IMR-90 (cell line): ENCODE data around the gene NTF3. TPM values are rescaled to one million over a fixed set of nuclear protein-coding genes. Genes with fewer than 3 reads are reported as not detected.

Experiments
- ATAC-seq: fragments of 200-7000 bp; cut with Tn5 transposase; 2 replicates; pipeline ENCODE4 v1.9.1; 2020; ENCODE audit warnings: low read depth, mild to moderate bottlenecking, moderate library complexity
- BruUV-seq: library from RNA; stranded (reverse); fragments of 400-500 nt; replicated peaks from 2 replicates; lab custom pipeline; 2021; lab: Mats Ljungman, UMichigan
- CTCF ChIA-PET: fragments of 300-600 bp; formaldehyde crosslinking; extraction: SDS; loops from one replicate; lab custom pipeline; 2021; ENCODE audit warnings: antibody characterized with exemption; lab: Yijun Ruan, JAX
- POLR2A ChIA-PET: fragments of 300-600 bp; sonication (Branson Sonifier 250); formaldehyde crosslinking; loops from one replicate; lab custom pipeline; 2022; ENCODE audit warnings: antibody characterized with exemption; ENCODE audit not compliant: unreplicated experiment; lab: Charles Lee
- DNase-seq: peaks from one replicate; pipeline ENCODE4 v3.0.0; 2013
- H2AFZ ChIP-seq: replicated peaks from 2 replicates; pipeline ENCODE3; 2013; ENCODE audit warnings: low read length, mild to moderate bottlenecking; ENCODE audit not compliant: poor library complexity
- H2AK5ac ChIP-seq: 2 replicates; pipeline ENCODE4 v1.6.1; 2013; ENCODE audit warnings: low read depth, low read length, inconsistent platforms
- H2AK9ac ChIP-seq: replicated peaks from 2 replicates; pipeline ENCODE3; 2013; ENCODE audit warnings: mild to moderate bottlenecking, low read depth, low read length, moderate library complexity; ENCODE audit not compliant: poor library complexity
- H2BK120ac ChIP-seq: 2 replicates; pipeline ENCODE4 v1.6.1; 2013; ENCODE audit warnings: low read depth, low read length, inconsistent platforms
- H2BK15ac ChIP-seq: 3 replicates; pipeline ENCODE4 v1.6.1; 2013; ENCODE audit warnings: low read depth, low read length, inconsistent platforms
- H2BK20ac ChIP-seq: 2 replicates; pipeline ENCODE4 v1.6.1; 2013; ENCODE audit warnings: low read depth, mild to moderate bottlenecking, inconsistent platforms, low read length, moderate library complexity
- H2BK5ac ChIP-seq: 2 replicates; pipeline ENCODE4 v1.6.1; 2013; ENCODE audit warnings: mild to moderate bottlenecking, low read depth, low read length, inconsistent platforms; ENCODE audit not compliant: poor library complexity, severe bottlenecking
- H3K14ac ChIP-seq: replicated peaks from 2 replicates; pipeline ENCODE4 v1.6.1; 2013; ENCODE audit warnings: low read depth, low read length, inconsistent platforms
- H3K18ac ChIP-seq: 2 replicates; pipeline ENCODE4 v1.6.1; 2013; ENCODE audit warnings: low read depth, low read length, control low read depth
- H3K23ac ChIP-seq: 2 replicates; pipeline ENCODE4 v1.6.1; 2013; ENCODE audit warnings: low read depth, low read length, inconsistent platforms
- H3K27ac ChIP-seq: 2 replicates; pipeline ENCODE4 v1.5.1; 2013; ENCODE audit warnings: mild to moderate bottlenecking, control low read depth, low read length; ENCODE audit not compliant: insufficient read depth
- H3K27me3 ChIP-seq: 2 replicates; pipeline ENCODE4 v1.6.1; 2013; ENCODE audit warnings: low read length; ENCODE audit not compliant: control insufficient read depth, insufficient read depth
- H3K36me3 ChIP-seq: 2 replicates; pipeline ENCODE4 v1.6.1; 2013; ENCODE audit warnings: low read length, mixed read lengths; ENCODE audit not compliant: control insufficient read depth, insufficient read depth
- H3K4ac ChIP-seq: 2 replicates; pipeline ENCODE4 v1.6.1; 2013; ENCODE audit warnings: low read depth, low read length, inconsistent platforms
- H3K4me1 ChIP-seq: 2 replicates; pipeline ENCODE4 v1.6.1; 2013; ENCODE audit warnings: low read length, mixed read lengths; ENCODE audit not compliant: control insufficient read depth, insufficient read depth
- H3K4me2 ChIP-seq: 2 replicates; pipeline ENCODE4 v1.6.1; 2013; ENCODE audit warnings: low read depth, mild to moderate bottlenecking, control low read depth, low read length, moderate library complexity
- H3K4me3 ChIP-seq: 2 replicates; pipeline ENCODE4 v1.5.1; 2013; ENCODE audit warnings: low read depth, mild to moderate bottlenecking, control low read depth, low read length, moderate library complexity; ENCODE audit not compliant: insufficient read depth
- H3K56ac ChIP-seq: 2 replicates; pipeline ENCODE4 v1.6.1; 2013; ENCODE audit warnings: low read length, inconsistent platforms; ENCODE audit not compliant: insufficient read depth; ENCODE audit errors: extremely low read depth
- H3K79me1 ChIP-seq, 2 experiments: 2 replicates each; pipeline ENCODE4 v1.6.1; 2013; ENCODE audit warnings: low read length in 2 of 2, inconsistent platforms in 1 of 2, low read depth in 1 of 2
- H3K9ac ChIP-seq: 2 replicates; pipeline ENCODE4 v1.6.1; 2013; ENCODE audit warnings: low read depth, low read length, control low read depth
- H3K9me1 ChIP-seq: 2 replicates; pipeline ENCODE4 v1.6.1; 2013; ENCODE audit warnings: low read length, inconsistent platforms; ENCODE audit not compliant: insufficient read depth
- H3K9me3 ChIP-seq: 2 replicates; pipeline ENCODE4 v1.6.1; 2013; ENCODE audit warnings: low read length; ENCODE audit not compliant: control insufficient read depth, insufficient read depth
- H4K20me1 ChIP-seq: 2 replicates; pipeline ENCODE4 v1.6.1; 2013; ENCODE audit warnings: low read length, inconsistent platforms; ENCODE audit not compliant: insufficient read depth
- H4K5ac ChIP-seq: 2 replicates; pipeline ENCODE4 v1.6.1; 2013; ENCODE audit warnings: mild to moderate bottlenecking, low read depth, low read length, control low read depth
- H4K8ac ChIP-seq, 2 experiments: 2 replicates each; pipeline ENCODE4 v1.6.1; 2013; ENCODE audit warnings: low read depth in 2 of 2, low read length in 2 of 2, control low read depth in 1 of 2, inconsistent platforms in 1 of 2
- H4K91ac ChIP-seq: 2 replicates; pipeline ENCODE4 v1.6.1; 2013; ENCODE audit warnings: low read depth, low read length, inconsistent platforms; ENCODE audit not compliant: insufficient read depth
- BHLHE40 ChIP-seq: fragments of 150-350 bp; IDR thresholded peaks from 2 replicates; pipeline ENCODE4 v1.6.1; 2016; ENCODE audit warnings: mild to moderate bottlenecking, low read depth, low read length
- CEBPB ChIP-seq: IDR thresholded peaks from 2 replicates; pipeline ENCODE4 v1.6.1; 2012; ENCODE audit warnings: low read depth, low read length, improper control_type of control experiment
- CHD1 ChIP-seq: IDR thresholded peaks from 2 replicates; pipeline ENCODE4 v1.6.1; 2012; ENCODE audit warnings: low read depth, low read length, improper control_type of control experiment
- FOS ChIP-seq: fragments of 150-350 bp; IDR thresholded peaks from 2 replicates; pipeline ENCODE4 v1.6.1; 2016; ENCODE audit warnings: low read depth, low read length
- MAFK ChIP-seq: IDR thresholded peaks from 2 replicates; pipeline ENCODE4 v1.6.1; 2012; ENCODE audit warnings: low read depth, low read length, improper control_type of control experiment
- MAZ ChIP-seq: IDR thresholded peaks from 2 replicates; pipeline ENCODE4 v1.6.1; 2012; ENCODE audit warnings: low read depth, mild to moderate bottlenecking, low read length, improper control_type of control experiment, moderate library complexity, borderline replicate concordance
- MXI1 ChIP-seq: IDR thresholded peaks from 2 replicates; pipeline ENCODE4 v1.6.1; 2012; ENCODE audit warnings: low read depth, mild to moderate bottlenecking, low read length, moderate library complexity, borderline replicate concordance
- NFE2L2 ChIP-seq: fragments of 150-350 bp; IDR thresholded peaks from 2 replicates; pipeline ENCODE4 v1.6.1; 2016; ENCODE audit warnings: low read depth, mild to moderate bottlenecking, low read length
- POLR2A ChIP-seq: IDR thresholded peaks from 2 replicates; pipeline ENCODE4 v1.6.1; 2012; ENCODE audit warnings: mild to moderate bottlenecking, low read depth, low read length
- RAD21 ChIP-seq: IDR thresholded peaks from 2 replicates; pipeline ENCODE4 v1.6.1; 2012; ENCODE audit warnings: low read length, improper control_type of control experiment
- RCOR1 ChIP-seq: IDR thresholded peaks from 2 replicates; pipeline ENCODE4 v1.6.1; 2012; ENCODE audit warnings: mild to moderate bottlenecking, low read length, improper control_type of control experiment; ENCODE audit not compliant: insufficient replicate concordance
- RFX5 ChIP-seq: IDR thresholded peaks from 2 replicates; pipeline ENCODE4 v1.8.0; 2012; ENCODE audit warnings: low read depth, mild to moderate bottlenecking, low read length, moderate library complexity
- SMC3 ChIP-seq: fragments of 150-350 bp; IDR thresholded peaks from 2 replicates; pipeline ENCODE4 v1.6.1; 2016; ENCODE audit warnings: low read depth, mild to moderate bottlenecking, antibody characterized with exemption, low read length, moderate library complexity
- WGBS, 2 experiments: methylation state at CpG; one replicate each; pipeline versions ENCODE4 v1.1.5 to v1.1.7; 2013; ENCODE audit warnings: missing lambda C conversion rate in 2 of 2; ENCODE audit not compliant: insufficient read length in 1 of 2; ENCODE audit errors: extremely low coverage in 2 of 2; 5-methylcytosine and 5-hydroxymethylcytosine counted together
- dilution Hi-C: fragments of 300-500 bp; cut with HindIII; formaldehyde crosslinking; loops from one replicate; pipeline ENCODE4 v1.14.3; 2018; ENCODE audit warnings: low sequenced_read_pairs; ENCODE audit not compliant: unreplicated experiment
- in situ Hi-C: fragments of 300-500 bp; cut with MboI; formaldehyde crosslinking; loops from 3 replicates; pipeline ENCODE4 v1.14.3; 2019; ENCODE audit warnings: low sequenced_read_pairs, inconsistent platforms, mixed read lengths
- intact Hi-C: fragments of 100-400 bp; cut with micrococcal nuclease; formaldehyde crosslinking; loops from 2 replicates; pipeline ENCODE4 v1.10.0; 2022
- polyA plus RNA-seq, 3 experiments: library from polyadenylated mRNA; depleted of rRNA; stranded (reverse); fragments of >200 nt; gene quantifications; 2 replicates each; pipeline ENCODE4 v1.2.3, GENCODE V29; 2012; ENCODE audit warnings: low replicate concordance in 1 of 3
- total RNA-seq: library from RNA; depleted of rRNA; stranded (reverse); fragments of >200 nt; gene quantifications from 2 replicates; pipeline ENCODE4 v1.2.3, GENCODE V29; 2012
- TF ChIP-seq, protein P1 (sequence below): fragments of 150-350 bp; IDR thresholded peaks from 2 replicates; pipeline ENCODE4 v1.6.1; 2016; ENCODE audit warnings: low read depth, mild to moderate bottlenecking, low read length, moderate library complexity, borderline replicate concordance
- TF ChIP-seq, protein P2 (sequence below): conservative IDR thresholded peaks from 2 replicates; pipeline ENCODE4 v1.5.1; 2012; ENCODE audit warnings: mild to moderate bottlenecking, low read depth, low read length, improper control_type of control experiment
- TF ChIP-seq, protein P3 (sequence below): fragments of 150-350 bp; IDR thresholded peaks from 2 replicates; pipeline ENCODE4 v1.6.1; 2017; ENCODE audit warnings: mild to moderate bottlenecking, antibody characterized with exemption, low read length, low read depth

NTF3 gene
- total and polyA plus RNA-seq, 2 of the 4 experiments (the other 2 are of a cell fraction), result 12.2 to 32.4 TPM

DNA sequence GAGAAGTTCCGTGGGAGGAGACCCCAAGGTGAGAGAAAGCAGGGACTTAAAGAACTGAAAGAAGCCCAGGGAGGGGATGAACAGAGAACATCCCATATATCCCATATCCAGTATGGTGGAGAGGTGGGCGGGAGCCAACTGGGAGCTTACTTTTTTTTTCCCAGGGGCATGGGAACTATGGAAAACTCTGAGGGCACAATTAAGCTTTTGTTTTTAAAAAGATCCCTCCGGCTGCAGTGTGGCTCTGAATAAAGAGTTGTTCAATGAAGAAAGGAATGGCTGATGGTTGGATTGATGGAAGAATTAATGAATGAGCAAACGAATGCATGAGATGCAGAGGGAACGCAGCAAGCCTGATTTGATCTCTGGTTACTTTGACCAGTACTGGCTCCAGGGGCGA lies 12.6 kb downstream of the NTF3 start:
- Histone ChIP-seq H3K23ac (no peak overlapping the region), H2AK9ac (no peak overlapping the region), H3K4me2 (no peak overlapping the region), H2BK120ac (no peak overlapping the region), H3K27ac (no peak overlapping the region), H3K9me1 (peaks cover 29% of the 10 kb centered on the region), H3K79me1 (peaks cover 40 to 93% of the 10 kb centered on the region in 2 experiments), H3K4me3 (no peak overlapping the region), H3K4me1 (peaks cover 21% of the 10 kb centered on the region), H2BK15ac (no peak overlapping the region), H3K56ac (no peak overlapping the region), H4K5ac (no peak overlapping the region), H2AK5ac (no peak overlapping the region), H4K91ac (peak overlapping the region; percentile 34; the same call in 1 of the 2 replicates), H2BK5ac (no peak overlapping the region), H4K8ac (no peak overlapping the region), H3K18ac (no peak overlapping the region), H2BK20ac (no peak overlapping the region), H3K36me3 (peaks cover 8% of the 10 kb centered on the region), H3K9ac (no peak overlapping the region), H2AFZ (no peak overlapping the region), H4K20me1 (peaks cover 84% of the 10 kb centered on the region), H3K27me3 (no peaks in the 10 kb centered on the region), H3K4ac (no peak overlapping the region), H3K14ac (no peak overlapping the region), H3K9me3 (no peaks in the 10 kb centered on the region)
- WGBS, 2 experiments, result no CpG with 5 or more reads among the region's 6 CpGs
- ChIA-PET POLR2A (no interaction called here), CTCF (interaction anchor here (1.2 to 2.1 kb wide), 2 partner anchors 16 to 204 kb away, joined by 5 read pairs; no protein-coding TSS in a partner anchor)
- no peak for TF ChIP-seq RFX5
- TF ChIP-seq, protein P1, sequence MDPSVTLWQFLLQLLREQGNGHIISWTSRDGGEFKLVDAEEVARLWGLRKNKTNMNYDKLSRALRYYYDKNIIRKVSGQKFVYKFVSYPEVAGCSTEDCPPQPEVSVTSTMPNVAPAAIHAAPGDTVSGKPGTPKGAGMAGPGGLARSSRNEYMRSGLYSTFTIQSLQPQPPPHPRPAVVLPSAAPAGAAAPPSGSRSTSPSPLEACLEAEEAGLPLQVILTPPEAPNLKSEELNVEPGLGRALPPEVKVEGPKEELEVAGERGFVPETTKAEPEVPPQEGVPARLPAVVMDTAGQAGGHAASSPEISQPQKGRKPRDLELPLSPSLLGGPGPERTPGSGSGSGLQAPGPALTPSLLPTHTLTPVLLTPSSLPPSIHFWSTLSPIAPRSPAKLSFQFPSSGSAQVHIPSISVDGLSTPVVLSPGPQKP, result no peak
- TF ChIP-seq MXI1, result no peak
- no peak for TF ChIP-seq SMC3
- no peak for TF ChIP-seq CEBPB
- TF ChIP-seq, protein P2, sequence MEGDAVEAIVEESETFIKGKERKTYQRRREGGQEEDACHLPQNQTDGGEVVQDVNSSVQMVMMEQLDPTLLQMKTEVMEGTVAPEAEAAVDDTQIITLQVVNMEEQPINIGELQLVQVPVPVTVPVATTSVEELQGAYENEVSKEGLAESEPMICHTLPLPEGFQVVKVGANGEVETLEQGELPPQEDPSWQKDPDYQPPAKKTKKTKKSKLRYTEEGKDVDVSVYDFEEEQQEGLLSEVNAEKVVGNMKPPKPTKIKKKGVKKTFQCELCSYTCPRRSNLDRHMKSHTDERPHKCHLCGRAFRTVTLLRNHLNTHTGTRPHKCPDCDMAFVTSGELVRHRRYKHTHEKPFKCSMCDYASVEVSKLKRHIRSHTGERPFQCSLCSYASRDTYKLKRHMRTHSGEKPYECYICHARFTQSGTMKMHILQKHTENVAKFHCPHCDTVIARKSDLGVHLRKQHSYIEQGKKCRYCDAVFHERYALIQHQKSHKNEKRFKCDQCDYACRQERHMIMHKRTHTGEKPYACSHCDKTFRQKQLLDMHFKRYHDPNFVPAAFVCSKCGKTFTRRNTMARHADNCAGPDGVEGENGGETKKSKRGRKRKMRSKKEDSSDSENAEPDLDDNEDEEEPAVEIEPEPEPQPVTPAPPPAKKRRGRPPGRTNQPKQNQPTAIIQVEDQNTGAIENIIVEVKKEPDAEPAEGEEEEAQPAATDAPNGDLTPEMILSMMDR, result no peak
- TF ChIP-seq BHLHE40, result no peak
- TF ChIP-seq, protein P3, sequence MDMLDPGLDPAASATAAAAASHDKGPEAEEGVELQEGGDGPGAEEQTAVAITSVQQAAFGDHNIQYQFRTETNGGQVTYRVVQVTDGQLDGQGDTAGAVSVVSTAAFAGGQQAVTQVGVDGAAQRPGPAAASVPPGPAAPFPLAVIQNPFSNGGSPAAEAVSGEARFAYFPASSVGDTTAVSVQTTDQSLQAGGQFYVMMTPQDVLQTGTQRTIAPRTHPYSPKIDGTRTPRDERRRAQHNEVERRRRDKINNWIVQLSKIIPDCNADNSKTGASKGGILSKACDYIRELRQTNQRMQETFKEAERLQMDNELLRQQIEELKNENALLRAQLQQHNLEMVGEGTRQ, result no peak
- no peak for TF ChIP-seq MAZ
- TF ChIP-seq RCOR1, result no peak
- TF ChIP-seq POLR2A, result no peak
- no peak for TF ChIP-seq NFE2L2
- TF ChIP-seq FOS, result no peak
- no peak for TF ChIP-seq MAFK
- TF ChIP-seq RAD21, result no peak
- TF ChIP-seq CHD1, result no peak
- DNase-seq (no peak), ATAC-seq (no peak)
- dilution Hi-C loops (no loop called here), intact Hi-C loops (loop anchor here (5.0 kb wide), 1 partner anchor 43 kb away; no protein-coding TSS in a partner anchor), in situ Hi-C loops (no loop called here)
- BruUV-seq, result no TSS peak
